K562 (cell line): ENCODE measurements around the gene PRPH2. TPM values are rescaled to one million over a fixed set of nuclear protein-coding genes. Genes with fewer than 3 reads are reported as not detected.

Experiments used
- ATAC-seq: fragments of 200-7000 bp; cut with Tn5 transposase; 3 replicates; pipeline ENCODE4 v1.9.1; 2020; ENCODE audit warnings: moderate library complexity
- BruUV-seq: library from RNA; stranded (reverse); fragments of 400-500 nt; replicated peaks from 2 replicates; lab custom pipeline; 2021; lab: Mats Ljungman, UMichigan
- CTCF ChIA-PET: fragments of 300-600 bp; formaldehyde crosslinking; extraction: SDS; loops from one replicate; lab custom pipeline; 2021; ENCODE audit warnings: low intra/inter-chr PET ratio; lab: Yijun Ruan, JAX
- POLR2A ChIA-PET: fragments of 300-600, 350-650 bp; sonication (Branson Sonifier 250); formaldehyde crosslinking; extraction: SDS; loops from one replicate; lab custom pipeline; 2021; ENCODE audit warnings: antibody characterized with exemption, inconsistent platforms; lab: Yijun Ruan, JAX
- DNase-seq, 4 experiments: peaks; one replicate each; pipeline versions ENCODE4 v3.0.0 to v3.0.0-alpha.2; 2011 to 2018; ENCODE audit warnings: low spot score in 3 of 4, mixed read lengths in 3 of 4; ENCODE audit errors: extremely low read depth in 1 of 4
- FAIRE-seq: peaks from 2 replicates; lab custom pipeline; 2011; peaks lifted over from hg19 to GRCh38; lab: Jason Lieb, UNC
- H2AFZ ChIP-seq: 2 replicates; pipeline ENCODE4 v1.6.0; 2011; ENCODE audit warnings: low read depth, low read length, control low read depth, inconsistent platforms
- H3K27ac ChIP-seq: fragments of 200-600 bp; 3 replicates; pipeline ENCODE4 v1.8.0; 2011; ENCODE audit warnings: low read depth, mild to moderate bottlenecking, control low read depth, inconsistent platforms, low read length, moderate library complexity, mixed read lengths; ENCODE audit errors: extremely low read depth
- H3K27me3 ChIP-seq, 2 experiments: fragments of 300-600 bp in 1 of 2; 2 replicates in 1 of 2; 3 replicates in 1 of 2; pipeline versions ENCODE4 v1.6.0 to v1.8.0; 2011; ENCODE audit warnings: inconsistent platforms in 2 of 2, low read length in 2 of 2, mild to moderate bottlenecking in 1 of 2, mixed read lengths in 1 of 2, moderate library complexity in 1 of 2; ENCODE audit not compliant: control insufficient read depth in 2 of 2, insufficient read depth in 2 of 2
- H3K36me3 ChIP-seq: fragments of 300-600 bp; 3 replicates; pipeline ENCODE4 v1.8.0; 2011; ENCODE audit warnings: mild to moderate bottlenecking, low read length, inconsistent platforms; ENCODE audit not compliant: control insufficient read depth, insufficient read depth
- H3K4me1 ChIP-seq, 2 experiments: fragments of 200-600 bp in 1 of 2; replicated peaks in 1 of 2; 2 replicates in 1 of 2; 3 replicates in 1 of 2; pipeline versions ENCODE4 v1.5.1 to v1.8.0; 2011; ENCODE audit warnings: inconsistent platforms in 2 of 2, low read length in 2 of 2, mild to moderate bottlenecking in 1 of 2, mixed read lengths in 1 of 2, moderate library complexity in 1 of 2; ENCODE audit not compliant: control insufficient read depth in 2 of 2, insufficient read depth in 2 of 2
- H3K4me2 ChIP-seq: 2 replicates; pipeline ENCODE4 v1.6.1; 2011; ENCODE audit warnings: low read length, control low read depth, inconsistent platforms, mixed read lengths; ENCODE audit not compliant: insufficient read depth
- H3K4me3 ChIP-seq: fragments of 200-600 bp; sonication (generic), shearing (Covaris generic); 2 replicates; pipeline ENCODE4 v1.5.1; 2016; ENCODE audit warnings: control low read depth, inconsistent platforms
- H3K79me2 ChIP-seq: fragments of 200-600 bp; 3 replicates; pipeline ENCODE4 v1.8.0; 2011; ENCODE audit warnings: low read length, inconsistent platforms; ENCODE audit not compliant: control insufficient read depth, insufficient read depth
- H3K9ac ChIP-seq, 2 experiments: 2 replicates each; pipeline versions ENCODE4 v1.6.0 to v1.6.1; 2011; ENCODE audit warnings: low read depth in 2 of 2, low read length in 2 of 2, control low read depth in 1 of 2, inconsistent platforms in 1 of 2, mild to moderate bottlenecking in 1 of 2, mixed read lengths in 1 of 2; ENCODE audit not compliant: insufficient read depth in 1 of 2
- H3K9me1 ChIP-seq: one replicate; pipeline ENCODE4 v1.6.0; 2011; ENCODE audit warnings: inconsistent platforms, mild to moderate bottlenecking, low read length, moderate library complexity; ENCODE audit not compliant: control insufficient read depth, insufficient read depth
- H3K9me3 ChIP-seq: replicated peaks from 2 replicates; pipeline ENCODE4 v1.5.1; 2011; ENCODE audit warnings: low read depth, low read length, inconsistent platforms; ENCODE audit not compliant: control insufficient read depth, insufficient read depth
- H4K20me1 ChIP-seq: replicated peaks from 2 replicates; pipeline ENCODE4 v1.6.1; 2011; ENCODE audit warnings: low read length, inconsistent platforms, mixed read lengths; ENCODE audit not compliant: control insufficient read depth, insufficient read depth
- BRD9 ChIP-seq: fragments of 450-650 bp; IDR thresholded peaks from 2 replicates; pipeline ENCODE4 v1.6.1; 2018; ENCODE audit warnings: low read depth; ENCODE audit not compliant: partially characterized antibody
- RBBP5 ChIP-seq: fragments of 200-600 bp; sonication (generic); IDR thresholded peaks from 2 replicates; pipeline ENCODE4 v1.6.1; 2012; ENCODE audit warnings: borderline replicate concordance, mild to moderate bottlenecking, low read length, control low read depth, inconsistent platforms; ENCODE audit not compliant: insufficient read depth, poor library complexity, severe bottlenecking
- RBM15 ChIP-seq: fragments of 200-400 bp; formaldehyde crosslinking; IDR thresholded peaks from 2 replicates; pipeline ENCODE4 v1.6.1; 2018; ENCODE audit warnings: mild to moderate bottlenecking, low read length, moderate library complexity; ENCODE audit not compliant: insufficient read depth
- SPI1 ChIP-seq: IDR thresholded peaks from 2 replicates; pipeline ENCODE4 v1.6.1; 2011; ENCODE audit warnings: low read depth, low read length, control low read depth, borderline replicate concordance
- YY1 ChIP-seq, 3 experiments: IDR thresholded peaks; 2 replicates each; pipeline ENCODE4 v1.6.1; 2011; ENCODE audit warnings: low read length in 2 of 3, mild to moderate bottlenecking in 2 of 3, moderate library complexity in 2 of 3, borderline replicate concordance in 1 of 3, control low read depth in 1 of 3, low read depth in 1 of 3; ENCODE audit not compliant: insufficient read depth in 3 of 3, insufficient replicate concordance in 2 of 3, control insufficient read depth in 1 of 3, insufficient read length in 1 of 3; ENCODE audit errors: extremely low read depth in 1 of 3
- ZBED1 ChIP-seq: IDR thresholded peaks from 2 replicates; pipeline ENCODE4 v1.6.1; 2014
- ZBTB8A ChIP-seq: fragments of 450-650 bp; IDR thresholded peaks from 2 replicates; pipeline ENCODE4 v1.6.1; 2018; ENCODE audit warnings: mild to moderate bottlenecking, moderate library complexity; ENCODE audit not compliant: partially characterized antibody
- ZKSCAN8 ChIP-seq: fragments of 200-800 bp; sonication (Bioruptor generic); IDR thresholded peaks from 2 replicates; pipeline ENCODE4 v1.6.1; 2016; ENCODE audit warnings: missing genetic modification characterization, missing compliant biosample characterization
- ZNF274 ChIP-seq: IDR thresholded peaks from 2 replicates; pipeline ENCODE4 v1.6.1; 2011; ENCODE audit warnings: low read depth, mild to moderate bottlenecking, low read length, moderate library complexity, borderline replicate concordance
- ZNF76 ChIP-seq: fragments of 250-450 bp; sonication (Bioruptor Pico); IDR thresholded peaks from 2 replicates; pipeline ENCODE4 v1.4.0; 2020; ENCODE audit warnings: mild to moderate bottlenecking, moderate library complexity, borderline replicate concordance
- WGBS: fragments of 100-300 bp; shearing (Covaris generic); methylation state at CpG from one replicate; pipeline ENCODE4 v1.1.6; 2016; ENCODE audit warnings: low coverage, mixed read lengths; ENCODE audit not compliant: insufficient coverage; ENCODE audit errors: missing lambda C conversion rate; 5-methylcytosine and 5-hydroxymethylcytosine counted together
- in situ Hi-C: fragments of 300-500 bp; cut with MboI; formaldehyde crosslinking; loops from 4 replicates; pipeline ENCODE4 v1.15.0; 2018; ENCODE audit warnings: inconsistent platforms, mixed read lengths
- intact Hi-C: fragments of 100-400 bp; cut with micrococcal nuclease; formaldehyde crosslinking; loops from 2 replicates; pipeline ENCODE4 v1.14.2; 2022
- polyA plus RNA-seq, 8 experiments: library from polyadenylated mRNA; depleted of rRNA in 4 of 8; stranded (reverse) in 5 of 8; unstranded in 3 of 8; fragments of >200 nt; fragmentation: Nextera tagmentation in 2 of 8; fragmentation: Illumina TruSeq in 1 of 8; extraction: Ambion mirVana in 2 of 8; extraction: Trizol in 1 of 8; gene quantifications; 2 replicates each; pipeline versions ENCODE4 v1.2.1 to v1.2.3, GENCODE V29; 2011 to 2014; ENCODE audit warnings: inconsistent platforms in 1 of 8, missing spikeins in 1 of 8
- total RNA-seq, 7 experiments: library from RNA; depleted of rRNA in 6 of 7; stranded (reverse); fragments of >200 nt in 6 of 7; fragmentation: Illumina TruSeq in 2 of 7; extraction: Trizol in 2 of 7; gene quantifications; 2 replicates each; pipeline versions ENCODE4 v1.2.1 to v1.2.3, GENCODE V29; 2011 to 2021; ENCODE audit warnings: low replicate concordance in 1 of 7
- TF ChIP-seq, protein P1 (sequence below): sonication (generic); formaldehyde crosslinking; IDR thresholded peaks from 2 replicates; pipeline ENCODE4 v1.5.0; 2020; ENCODE audit warnings: missing genetic modification reagents
- TF ChIP-seq, protein P2 (sequence below), 3 experiments: fragments of 200-800 bp in 1 of 3; sonication (Bioruptor generic) in 1 of 3; sonication (generic) in 1 of 3; formaldehyde crosslinking in 1 of 3; IDR thresholded peaks; 2 replicates each; pipeline versions ENCODE4 v1.6.1 to v1.8.0; 2016 to 2022; ENCODE audit warnings: mild to moderate bottlenecking in 2 of 3, missing compliant biosample characterization in 2 of 3, missing genetic modification characterization in 2 of 3, missing genetic modification reagents in 1 of 3

The PRPH2 gene
- total and polyA plus RNA-seq, 9 of the 15 experiments (the other 6 are each of a cell fraction or from before 2014, with no cell fraction given) = 0.03 to 0.11 (median 0.03) TPM; not detected in 5

DNA sequence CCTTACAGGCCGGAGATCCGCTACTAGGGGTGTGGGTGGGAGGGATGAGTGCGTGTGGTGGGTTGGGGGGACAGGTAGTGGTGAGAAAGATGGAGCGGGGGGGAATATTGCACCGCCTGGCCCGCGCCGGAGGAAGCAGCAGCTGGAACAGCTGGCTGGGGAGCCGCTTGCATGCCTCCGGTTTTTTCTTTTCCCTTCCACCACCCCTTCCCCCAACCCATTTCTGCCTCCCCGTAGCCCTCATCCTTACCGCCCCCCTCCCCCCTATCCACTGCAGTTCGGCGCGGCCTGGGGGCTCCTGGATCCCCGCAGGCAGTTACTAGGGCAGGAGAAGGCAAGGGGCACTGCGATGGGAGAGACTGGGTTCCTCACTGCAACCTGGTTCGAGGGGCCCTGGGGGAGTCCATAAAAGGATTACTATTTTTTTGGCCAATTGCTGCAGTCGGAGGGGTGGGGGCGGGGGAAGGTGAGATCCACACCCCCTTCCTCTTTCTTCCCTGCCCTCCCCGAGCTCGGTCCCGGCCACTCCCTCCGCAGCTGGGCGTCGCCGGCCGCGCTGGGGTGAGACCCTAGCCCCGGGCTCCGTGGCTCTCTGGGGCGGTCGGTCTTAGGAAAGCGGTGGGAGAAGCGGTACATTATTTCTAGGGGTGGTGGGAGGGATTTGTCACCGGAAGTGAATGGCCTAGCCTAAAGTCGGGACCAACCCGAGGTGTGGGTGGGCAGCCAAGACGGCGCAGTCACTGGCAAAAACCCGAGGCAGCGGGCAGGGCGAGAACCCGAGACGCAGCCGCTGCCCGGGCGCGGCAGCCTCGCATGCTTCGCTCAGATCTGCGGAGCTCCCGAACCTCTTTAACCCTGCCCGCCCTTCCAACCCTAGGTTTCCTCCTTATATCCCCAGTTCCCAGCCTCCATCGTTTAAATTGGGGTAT lies 24.3 kb upstream of the PRPH2 start:
- ChIA-PET POLR2A (interaction anchor here (0.6 to 6.6 kb wide), 16 partner anchors 9 to 191 kb away, joined by 3 to 73 read pairs (median 5); partner anchors contain the start of genes BICRAL and RPL7L1), CTCF (no interaction called here)
- Histone ChIP-seq H3K9me1 (no peaks in the 10 kb centered on the region), H3K36me3 (peaks cover 7% of the 10 kb centered on the region; the same call in 2 of the 3 replicates), H3K9me3 (no peaks in the 10 kb centered on the region), H3K27me3 (no peaks in the 10 kb centered on the region), H3K79me2 (peaks cover 37% of the 10 kb centered on the region), H3K4me1 (peaks cover 13 to 29% of the 10 kb centered on the region in 2 experiments), H3K4me2 (peak overlapping the region; percentile 87), H3K4me3 (peak overlapping the region; percentile 90), H3K27ac (peak overlapping the region; percentile 78), H3K9ac (peak overlapping the region; percentile 87 to 97), H4K20me1 (peaks cover 6% of the 10 kb centered on the region), H2AFZ (peak overlapping the region; percentile 80)
- under 1% methylated on average over 41 of the region's 55 CpGs for WGBS
- in situ Hi-C loops (no loop called here), intact Hi-C loops (loop anchor here (1.0 to 5.0 kb wide), 4 partner anchors 36 to 184 kb away; partner anchors contain the start of genes BICRAL, RPL7L1 and UBR2)
- FAIRE-seq = no peak
- ATAC-seq = peak; percentile 84
- no TSS peak for BruUV-seq
- DNase-seq = peak; percentile 92 to 96 (median 95)
- TF ChIP-seq BRD9 = no peak
- TF ChIP-seq RBM15 = no peak
- TF ChIP-seq ZKSCAN8 (CRISPR knock-in tag) = no peak
- peak; percentile 97 for TF ChIP-seq SPI1
- TF ChIP-seq ZBED1 = no peak
- peak in 1 of 3 experiments; percentile 41 for TF ChIP-seq YY1 (IDR thresholded peaks at IDR 0.05; ENCODE audit: borderline replicate concordance in 1 of 3, control insufficient read depth in 1 of 3, extremely low read depth in 1 of 3, insufficient read depth in 3 of 3, insufficient read length in 1 of 3, insufficient replicate concordance in 2 of 3, low read depth in 1 of 3, low read length in 2 of 3)
- TF ChIP-seq ZNF274 = no peak
- TF ChIP-seq ZNF76 (CRISPR knock-in tag) = no peak
- TF ChIP-seq RBBP5 = peak; percentile 73
- TF ChIP-seq, protein P1, sequence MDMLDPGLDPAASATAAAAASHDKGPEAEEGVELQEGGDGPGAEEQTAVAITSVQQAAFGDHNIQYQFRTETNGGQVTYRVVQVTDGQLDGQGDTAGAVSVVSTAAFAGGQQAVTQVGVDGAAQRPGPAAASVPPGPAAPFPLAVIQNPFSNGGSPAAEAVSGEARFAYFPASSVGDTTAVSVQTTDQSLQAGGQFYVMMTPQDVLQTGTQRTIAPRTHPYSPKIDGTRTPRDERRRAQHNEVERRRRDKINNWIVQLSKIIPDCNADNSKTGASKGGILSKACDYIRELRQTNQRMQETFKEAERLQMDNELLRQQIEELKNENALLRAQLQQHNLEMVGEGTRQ (CRISPR knock-in tag) = 0 out of 2 replicates have a peak, but pooled peaks have one; percentile 10
- TF ChIP-seq ZBTB8A = no peak
- TF ChIP-seq, protein P2, sequence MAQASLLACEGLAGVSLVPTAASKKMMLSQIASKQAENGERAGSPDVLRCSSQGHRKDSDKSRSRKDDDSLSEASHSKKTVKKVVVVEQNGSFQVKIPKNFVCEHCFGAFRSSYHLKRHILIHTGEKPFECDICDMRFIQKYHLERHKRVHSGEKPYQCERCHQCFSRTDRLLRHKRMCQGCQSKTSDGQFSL (CRISPR knock-in tag; IDR thresholded peaks at IDR 0.05) = peak; percentile 88
- TF ChIP-seq, protein P2 (tag; IDR thresholded peaks at IDR 0.05) = no peak
